ENCODE measurements around the gene TNFRSF4.

Gene TNFRSF4

GRCh38 chr1:1243266-1243660 lies 29.3 kb upstream of the TNFRSF4 start:
- Histone ChIP-seq H3K4me1 (ENCODE audit: control insufficient read depth, insufficient read depth, low read length) (no peaks in the 10 kb centered on the region), H3K27me3 (ENCODE audit: control insufficient read depth, insufficient read depth, low read length) (peaks cover 3% of the 10 kb centered on the region), H3K9me3 (replicated peaks; ENCODE audit: low read length) (no peaks in the 10 kb centered on the region), H3K4me3 (ENCODE audit: low read length) (no peak overlapping the region), H3K4me2 (ENCODE audit: low read length) (no peak overlapping the region), H3K9ac (ENCODE audit: low read depth, low read length) (no peak overlapping the region), H3K36me3 (ENCODE audit: insufficient read depth, low read length) (no peaks in the 10 kb centered on the region)

- Histone ChIP-seq H3K9me3 (replicated peaks; ENCODE audit: low read length) (no peaks in the 10 kb centered on the region), H3K36me3 (ENCODE audit: insufficient read depth, low read length) (no peaks in the 10 kb centered on the region), H3K4me2 (ENCODE audit: low read length) (no peak overlapping the region), H3K4me3 (ENCODE audit: low read length) (no peak overlapping the region), H3K9ac (ENCODE audit: low read depth, low read length) (no peak overlapping the region), H3K4me1 (ENCODE audit: control insufficient read depth, insufficient read depth, low read length) (no peaks in the 10 kb centered on the region), H3K27me3 (ENCODE audit: control insufficient read depth, insufficient read depth, low read length) (peaks cover 8% of the 10 kb centered on the region)
Observed at GRCh38 chr1:1242461-1243265, 28.7 kb upstream of the TNFRSF4 start.

DNA sequence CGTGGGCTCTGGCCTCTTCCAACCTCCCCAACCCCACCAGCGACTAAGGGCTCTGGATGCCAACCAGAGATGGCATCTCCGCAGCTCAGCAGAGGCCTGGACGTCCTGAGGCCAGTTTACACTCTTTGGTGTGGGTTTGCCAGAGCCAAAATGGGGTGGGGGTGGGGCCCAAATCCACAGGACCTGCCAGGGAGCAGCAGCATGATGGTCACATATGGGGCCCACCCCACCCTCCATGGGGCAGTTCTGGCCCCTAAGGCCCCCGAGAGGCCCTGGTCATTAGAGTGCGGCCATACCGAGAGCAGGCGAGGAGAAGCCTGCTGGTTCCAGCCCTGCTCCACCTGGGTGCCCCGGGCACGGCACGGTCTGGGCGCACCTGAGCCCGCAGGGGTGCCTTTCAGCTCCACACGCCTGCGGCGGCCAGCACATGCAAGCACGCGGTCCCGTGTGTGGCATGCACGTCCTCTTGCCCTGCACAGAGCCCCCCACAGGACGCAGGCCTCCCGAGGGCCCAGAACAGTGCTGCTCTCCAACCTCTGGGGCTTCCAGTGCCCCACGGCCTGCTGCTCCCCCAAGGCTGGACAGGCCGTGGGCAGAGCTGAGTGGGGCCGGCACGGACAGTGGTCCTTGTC lies 27.8 kb upstream of the TNFRSF4 start:
- H3K9me3 ChIP-seq (replicated peaks; ENCODE audit: low read length), result no peaks in the 10 kb centered on the region
- H3K36me3 ChIP-seq (ENCODE audit: insufficient read depth, low read length), result no peaks in the 10 kb centered on the region
- no peak overlapping the region for H3K4me3 ChIP-seq (ENCODE audit: low read length)
- H3K9ac ChIP-seq (ENCODE audit: low read depth, low read length), result no peak overlapping the region
- no peak overlapping the region for H3K4me2 ChIP-seq (ENCODE audit: low read length)
- peaks cover 8% of the 10 kb centered on the region for H3K27me3 ChIP-seq (ENCODE audit: control insufficient read depth, insufficient read depth, low read length)
- peaks cover 4% of the 10 kb centered on the region for H3K4me1 ChIP-seq (ENCODE audit: control insufficient read depth, insufficient read depth, low read length)

GRCh38 chr1:1240822-1241587 lies 27.1 kb upstream of the TNFRSF4 start:
- Histone ChIP-seq H3K4me3 (ENCODE audit: low read length) (no peak overlapping the region), H3K4me1 (ENCODE audit: control insufficient read depth, insufficient read depth, low read length) (peaks cover 4% of the 10 kb centered on the region), H3K27me3 (ENCODE audit: control insufficient read depth, insufficient read depth, low read length) (peaks cover 8% of the 10 kb centered on the region), H3K9me3 (replicated peaks; ENCODE audit: low read length) (no peaks in the 10 kb centered on the region), H3K9ac (ENCODE audit: low read depth, low read length) (no peak overlapping the region), H3K36me3 (ENCODE audit: insufficient read depth, low read length) (no peaks in the 10 kb centered on the region), H3K4me2 (ENCODE audit: low read length) (no peak overlapping the region)

DNA sequence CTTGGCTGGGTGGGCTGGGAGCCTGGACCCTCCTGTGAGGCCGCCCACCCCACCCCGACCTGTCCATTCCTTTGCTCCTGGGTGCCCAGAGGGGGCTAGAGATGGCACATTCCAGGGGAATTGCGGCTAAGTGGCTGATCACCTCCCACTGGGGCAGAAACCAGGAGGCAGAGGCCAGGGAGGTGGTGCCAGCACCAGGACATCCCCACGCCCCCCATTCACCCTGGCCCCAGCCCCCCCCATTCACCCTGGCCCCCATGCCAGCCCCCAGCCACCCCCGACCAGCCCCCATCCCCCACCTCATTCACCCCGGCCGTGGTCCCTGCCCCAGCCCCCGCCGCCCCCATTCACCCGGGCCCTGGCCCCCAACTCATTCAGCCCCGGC lies 26.4 kb upstream of the TNFRSF4 start:
- Histone ChIP-seq H3K9ac (ENCODE audit: low read depth, low read length) (no peak overlapping the region), H3K36me3 (ENCODE audit: insufficient read depth, low read length) (no peaks in the 10 kb centered on the region), H3K9me3 (replicated peaks; ENCODE audit: low read length) (no peaks in the 10 kb centered on the region), H3K27me3 (ENCODE audit: control insufficient read depth, insufficient read depth, low read length) (peaks cover 8% of the 10 kb centered on the region), H3K4me1 (ENCODE audit: control insufficient read depth, insufficient read depth, low read length) (peaks cover 4% of the 10 kb centered on the region), H3K4me2 (ENCODE audit: low read length) (no peak overlapping the region), H3K4me3 (ENCODE audit: low read length) (no peak overlapping the region)

DNA sequence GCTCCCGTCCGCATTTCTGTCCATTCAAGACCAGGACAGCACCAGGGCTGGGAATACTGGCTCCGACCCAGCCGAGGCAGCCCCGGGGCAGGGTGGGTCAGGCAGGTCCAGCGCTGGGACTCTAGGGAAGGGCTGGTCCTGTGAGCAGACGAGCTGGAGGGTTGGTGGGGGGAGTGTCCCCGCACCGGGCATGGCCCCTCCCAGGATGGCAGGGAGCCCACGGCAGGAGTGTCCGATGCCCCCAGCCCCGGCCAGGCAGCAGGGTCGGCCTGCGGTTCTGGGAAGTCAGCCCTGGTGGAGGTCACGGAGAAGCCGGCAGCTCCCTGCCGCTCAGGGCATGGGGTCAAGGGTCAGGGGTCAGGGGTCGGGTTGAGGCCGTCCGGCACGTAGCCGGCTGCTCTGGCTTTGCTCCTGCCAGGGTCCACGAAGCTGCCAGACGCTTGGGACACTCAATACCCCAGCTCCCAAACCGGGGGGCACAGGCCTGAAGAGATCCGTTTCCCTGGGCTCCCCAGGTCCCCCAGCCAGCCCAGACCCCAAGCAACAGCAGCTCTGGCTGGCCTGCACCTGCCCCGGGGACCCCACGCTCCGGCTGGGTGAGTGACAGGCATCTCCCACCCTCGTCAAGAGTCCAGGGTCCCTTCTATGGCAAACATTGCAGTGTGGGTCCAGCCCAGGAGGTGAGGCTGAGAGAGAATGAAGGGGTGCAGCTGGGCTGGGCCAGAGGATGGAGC lies 25.8 kb upstream of the TNFRSF4 start:
- peaks cover 8% of the 10 kb centered on the region for H3K27me3 ChIP-seq (ENCODE audit: control insufficient read depth, insufficient read depth, low read length)
- no peak overlapping the region for H3K4me3 ChIP-seq (ENCODE audit: low read length)
- no peak overlapping the region for H3K9ac ChIP-seq (ENCODE audit: low read depth, low read length)
- peaks cover 4% of the 10 kb centered on the region for H3K4me1 ChIP-seq (ENCODE audit: control insufficient read depth, insufficient read depth, low read length)
- no peak overlapping the region for H3K4me2 ChIP-seq (ENCODE audit: low read length)
- H3K9me3 ChIP-seq (replicated peaks; ENCODE audit: low read length), result no peaks in the 10 kb centered on the region
- H3K36me3 ChIP-seq (ENCODE audit: insufficient read depth, low read length), result peaks cover 4% of the 10 kb centered on the region

DNA sequence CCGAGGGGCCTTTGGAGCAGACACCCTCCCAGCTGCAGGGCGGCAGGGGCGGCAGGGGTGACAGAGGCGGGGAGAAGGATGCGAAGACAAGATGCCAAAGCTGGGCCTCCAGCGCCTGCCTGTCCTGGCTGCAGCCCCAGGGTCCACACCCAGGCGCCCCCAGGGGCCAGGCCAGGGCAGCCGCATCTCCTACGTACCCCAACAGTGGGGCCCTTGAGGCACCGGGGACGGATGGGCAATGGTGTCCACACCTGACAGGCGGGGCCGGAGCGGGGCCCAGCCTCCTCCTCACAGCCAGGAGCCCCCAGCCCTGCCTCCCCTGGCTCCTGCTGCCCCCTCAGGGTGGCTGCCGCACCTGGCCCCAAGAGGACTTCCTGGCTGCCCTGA lies 25.3 kb upstream of the TNFRSF4 start:
- Histone ChIP-seq H3K4me1 (ENCODE audit: control insufficient read depth, insufficient read depth, low read length) (peaks cover 4% of the 10 kb centered on the region), H3K36me3 (ENCODE audit: insufficient read depth, low read length) (peaks cover 5% of the 10 kb centered on the region), H3K9ac (ENCODE audit: low read depth, low read length) (no peak overlapping the region), H3K27me3 (ENCODE audit: control insufficient read depth, insufficient read depth, low read length) (peaks cover 8% of the 10 kb centered on the region), H3K4me2 (ENCODE audit: low read length) (no peak overlapping the region), H3K4me3 (ENCODE audit: low read length) (no peak overlapping the region), H3K9me3 (replicated peaks; ENCODE audit: low read length) (no peaks in the 10 kb centered on the region)

- no peaks in the 10 kb centered on the region for H3K9me3 ChIP-seq (replicated peaks; ENCODE audit: low read length)
- H3K4me3 ChIP-seq (ENCODE audit: low read length), result no peak overlapping the region
- peaks cover 4% of the 10 kb centered on the region for H3K4me1 ChIP-seq (ENCODE audit: control insufficient read depth, insufficient read depth, low read length)
- no peak overlapping the region for H3K9ac ChIP-seq (ENCODE audit: low read depth, low read length)
- H3K36me3 ChIP-seq (ENCODE audit: insufficient read depth, low read length), result peaks cover 9% of the 10 kb centered on the region
- peaks cover 8% of the 10 kb centered on the region for H3K27me3 ChIP-seq (ENCODE audit: control insufficient read depth, insufficient read depth, low read length)
- no peak overlapping the region for H3K4me2 ChIP-seq (ENCODE audit: low read length)
Observed at GRCh38 chr1:1238702-1239178, 24.8 kb upstream of the TNFRSF4 start.

DNA sequence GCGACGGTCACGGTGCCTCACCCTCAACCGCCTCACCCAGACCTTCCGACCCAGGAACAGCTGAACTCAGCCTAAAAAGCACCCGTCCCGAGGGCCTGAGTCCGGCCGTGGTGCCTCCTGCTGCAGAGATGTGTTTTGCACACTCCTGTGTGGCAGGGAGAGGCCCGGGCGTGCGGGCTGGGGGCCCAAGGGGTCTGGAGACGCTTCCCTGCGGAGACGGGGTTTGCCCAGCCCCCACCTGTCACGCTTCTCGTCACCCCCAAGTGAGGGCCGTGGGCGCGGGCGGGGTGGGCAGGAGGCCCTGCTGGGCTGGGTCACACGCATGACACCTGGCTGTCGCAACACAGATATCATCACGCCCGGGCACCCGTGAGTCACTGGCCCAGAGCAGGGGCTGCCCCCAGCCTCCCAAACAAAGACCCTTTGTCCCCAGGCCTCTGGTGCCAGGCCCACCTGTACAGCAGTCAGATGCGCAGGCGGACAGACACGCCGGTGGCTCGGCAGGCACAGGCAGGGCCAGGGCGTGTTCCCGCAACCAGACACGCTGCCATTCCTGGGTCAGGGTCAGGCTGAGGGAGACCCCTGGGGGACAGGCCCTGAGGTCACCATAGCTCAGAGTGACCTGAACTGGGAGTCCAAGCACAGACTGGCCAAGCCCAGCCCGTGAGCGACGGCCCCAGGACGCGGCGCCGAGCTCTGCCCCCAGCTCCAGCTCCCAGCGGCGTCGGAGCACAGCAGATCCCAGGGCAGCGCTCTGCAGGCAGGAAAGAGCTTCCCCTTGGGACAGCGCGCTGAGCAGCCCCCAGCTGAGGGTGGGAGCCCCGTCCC lies 24.1 kb upstream of the TNFRSF4 start:
- H3K4me2 ChIP-seq (ENCODE audit: low read length), result no peak overlapping the region
- H3K9ac ChIP-seq (ENCODE audit: low read depth, low read length), result no peak overlapping the region
- no peak overlapping the region for H3K4me3 ChIP-seq (ENCODE audit: low read length)
- no peaks in the 10 kb centered on the region for H3K9me3 ChIP-seq (replicated peaks; ENCODE audit: low read length)
- peaks cover 14% of the 10 kb centered on the region for H3K36me3 ChIP-seq (ENCODE audit: insufficient read depth, low read length)
- H3K4me1 ChIP-seq (ENCODE audit: control insufficient read depth, insufficient read depth, low read length), result peaks cover 10% of the 10 kb centered on the region
- peaks cover 8% of the 10 kb centered on the region for H3K27me3 ChIP-seq (ENCODE audit: control insufficient read depth, insufficient read depth, low read length)

GRCh38 chr1:1236945-1237873 lies 23.3 kb upstream of the TNFRSF4 start:
- Histone ChIP-seq H3K4me3 (ENCODE audit: low read length) (no peak overlapping the region), H3K4me1 (ENCODE audit: control insufficient read depth, insufficient read depth, low read length) (peaks cover 18% of the 10 kb centered on the region), H3K36me3 (ENCODE audit: insufficient read depth, low read length) (peaks cover 14% of the 10 kb centered on the region), H3K9me3 (replicated peaks; ENCODE audit: low read length) (no peaks in the 10 kb centered on the region), H3K9ac (ENCODE audit: low read depth, low read length) (no peak overlapping the region), H3K27me3 (ENCODE audit: control insufficient read depth, insufficient read depth, low read length) (peaks cover 8% of the 10 kb centered on the region), H3K4me2 (ENCODE audit: low read length) (no peak overlapping the region)
